Natural killer cell (primary cell): ENCODE results near the gene RENBP. TPM values are rescaled to one million over a fixed set of nuclear protein-coding genes. Genes with fewer than 3 reads are reported as not detected.
A peak's percentile ranks its signal among the peaks of the same experiment; 100 is the strongest.

ENCODE experiments used
- ATAC-seq, 3 donors: fragments of 150-1000 bp in 2 of 3; fragments of 200-7000 bp in 1 of 3; cut with Tn5 transposase; 1 replicate in 1 of 3; 2 replicates in 2 of 3; pipeline ENCODE4 v1.10.0; 2021; ENCODE audit warnings: mild to moderate bottlenecking in 2 of 3, moderate library complexity in 2 of 3
- DNase-seq, 2 donors: peaks; one replicate each; pipeline versions ENCODE4 v3.0.0 to v3.0.0-alpha.2; 2013 to 2021; ENCODE audit warnings: mixed read lengths in 1 of 2
- H3K27ac ChIP-seq: one replicate; pipeline ENCODE4 v1.5.1; 2013; ENCODE audit warnings: mild to moderate bottlenecking, low read length
- H3K27me3 ChIP-seq: one replicate; pipeline ENCODE4 v1.6.1; 2013; ENCODE audit warnings: low read length; ENCODE audit not compliant: control insufficient read depth, insufficient read depth
- H3K36me3 ChIP-seq: one replicate; pipeline ENCODE4 v1.6.1; 2013; ENCODE audit warnings: low read length; ENCODE audit not compliant: control insufficient read depth, insufficient read depth
- H3K4me1 ChIP-seq: one replicate; pipeline ENCODE4 v1.6.1; 2013; ENCODE audit warnings: low read length; ENCODE audit not compliant: control insufficient read depth, insufficient read depth
- H3K4me3 ChIP-seq: one replicate; pipeline ENCODE4 v1.5.1; 2013; ENCODE audit warnings: low read length
- H3K9me3 ChIP-seq: one replicate; pipeline ENCODE4 v1.6.1; 2013; ENCODE audit warnings: low read length; ENCODE audit not compliant: control insufficient read depth, insufficient read depth
- H3K27ac Mint-ChIP-seq, 2 donors: one replicate each; pipeline ENCODE4 v1.8.0; 2022; ENCODE audit warnings: mild to moderate bottlenecking in 2 of 2, mixed read lengths in 2 of 2, moderate library complexity in 1 of 2
- H3K27me3 Mint-ChIP-seq, 2 donors: one replicate each; pipeline ENCODE4 v1.8.0; 2022; ENCODE audit warnings: low read depth in 2 of 2, mixed read lengths in 2 of 2
- H3K36me3 Mint-ChIP-seq: one replicate; pipeline ENCODE4 v1.8.0; 2022; ENCODE audit warnings: mixed read lengths
- H3K4me1 Mint-ChIP-seq, 2 donors: one replicate each; pipeline ENCODE4 v1.8.0; 2022; ENCODE audit warnings: mixed read lengths in 2 of 2
- H3K4me3 Mint-ChIP-seq: one replicate; pipeline ENCODE4 v1.8.0; 2022; ENCODE audit warnings: mild to moderate bottlenecking, moderate library complexity, mixed read lengths
- H3K9me3 Mint-ChIP-seq, 2 donors: one replicate each; pipeline ENCODE4 v1.8.0; 2022; ENCODE audit warnings: mixed read lengths in 2 of 2
- CTCF ChIP-seq: fragments of 200-600 bp; IDR thresholded peaks from one replicate; pipeline ENCODE4 v1.8.0; 2022; ENCODE audit warnings: antibody characterized with exemption
- WGBS: methylation state at CpG from one replicate; pipeline ENCODE4 v1.1.7; 2013; ENCODE audit warnings: missing lambda C conversion rate; ENCODE audit not compliant: insufficient coverage; 5-methylcytosine and 5-hydroxymethylcytosine counted together
- intact Hi-C: fragments of 100-400 bp; cut with micrococcal nuclease; formaldehyde crosslinking; loops from one replicate; pipeline ENCODE4 v1.14.2; 2022
- total RNA-seq, 4 donors: library from RNA; stranded (reverse); fragments of 120-200 nt in 1 of 4; gene quantifications; one replicate each; pipeline versions ENCODE4 v1.2.3 to v1.2.4, GENCODE V29; 2013 to 2022

The RENBP gene
- total RNA-seq, 3 donors from 2014 or later (not counting 1 experiment from before 2014, with no cell fraction given), result 14.3 to 17.1 (median 15.2) TPM

DNA sequence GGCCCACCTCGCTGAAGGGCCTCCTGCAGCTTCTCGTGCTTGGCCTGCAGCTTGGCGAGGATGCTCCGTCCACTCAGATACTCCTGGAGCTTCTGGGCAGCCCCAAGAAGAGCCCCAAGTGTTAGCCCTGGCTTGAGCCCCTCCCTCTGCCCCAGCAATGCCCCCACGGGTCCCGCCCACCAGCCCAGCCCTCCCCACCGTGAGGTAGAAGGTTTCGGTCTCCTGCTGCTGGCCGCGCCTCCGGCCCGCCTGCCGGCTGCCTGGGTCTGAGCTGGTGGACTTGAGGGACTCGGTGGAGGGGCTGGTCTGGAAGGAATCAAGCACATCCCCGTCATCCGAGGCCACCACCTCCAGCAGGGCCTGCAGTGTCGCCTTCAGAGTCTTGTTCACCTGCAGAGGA, 31.2 kb downstream of the RENBP start:
- no peaks in the 10 kb centered on the region for H3K9me3 Mint-ChIP-seq

GRCh38 chrX:153911798-153912197, 32.6 kb downstream of the RENBP start:
- Histone ChIP-seq H3K36me3 (peaks cover 54% of the 10 kb centered on the region), H3K27me3 (no peaks in the 10 kb centered on the region), H3K27ac (no peak overlapping the region), H3K9me3 (no peaks in the 10 kb centered on the region), H3K4me1 (peaks cover 7% of the 10 kb centered on the region), H3K4me3 (no peak overlapping the region)
- peak in 1 of 2 donors; percentile 46 for DNase-seq
- Mint-ChIP-seq H3K9me3 (no peaks in the 10 kb centered on the region), H3K4me3 (no peak overlapping the region), H3K36me3 (no peaks in the 10 kb centered on the region), H3K4me1 (peaks cover 6 to 13% of the 10 kb centered on the region in 2 donors), H3K27ac (peak overlapping the region in 1 of 2 donors; percentile 36), H3K27me3 (no peaks in the 10 kb centered on the region)
- 81% methylated on average over 3 of the region's 6 CpGs for WGBS
- TF ChIP-seq CTCF, result no peak
- no peak for ATAC-seq
- intact Hi-C loops, result no loop called here

More for the DNA sequence above, 31.2 kb downstream of the RENBP start:
- Mint-ChIP-seq H3K27ac (no peak overlapping the region), H3K4me3 (no peak overlapping the region), H3K36me3 (no peaks in the 10 kb centered on the region), H3K4me1 (peaks cover 6 to 10% of the 10 kb centered on the region in 2 donors), H3K27me3 (no peaks in the 10 kb centered on the region)
- peaks cover 52% of the 10 kb centered on the region for H3K36me3 ChIP-seq
- TF ChIP-seq CTCF, result no peak
- WGBS, result 95% methylated on average over 16 of the region's 17 CpGs
- H3K4me3 ChIP-seq, result no peak overlapping the region
- DNase-seq (no peak), ATAC-seq (no peak)
- intact Hi-C loops, result no loop called here
- H3K4me1 ChIP-seq, result no peaks in the 10 kb centered on the region
- no peaks in the 10 kb centered on the region for H3K27me3 ChIP-seq
- H3K9me3 ChIP-seq, result no peaks in the 10 kb centered on the region
- H3K27ac ChIP-seq, result no peak overlapping the region

GRCh38 chrX:153910446-153910845, 34.0 kb downstream of the RENBP start:
- H3K4me1 Mint-ChIP-seq, result peaks cover 14 to 22% of the 10 kb centered on the region in 2 donors
- no peak overlapping the region for H3K27ac Mint-ChIP-seq
- no peak overlapping the region for H3K4me3 Mint-ChIP-seq
- DNase-seq, result no peak
- Histone ChIP-seq H3K27ac (no peak overlapping the region), H3K4me1 (peaks cover 20% of the 10 kb centered on the region), H3K36me3 (peaks cover 51% of the 10 kb centered on the region), H3K27me3 (no peaks in the 10 kb centered on the region), H3K9me3 (no peaks in the 10 kb centered on the region), H3K4me3 (no peak overlapping the region)
- intact Hi-C loops, result no loop called here
- H3K9me3 Mint-ChIP-seq, result no peaks in the 10 kb centered on the region
- no peak for TF ChIP-seq CTCF
- ATAC-seq, result no peak
- WGBS, result 97% methylated on average over 10 of the region's 22 CpGs
- H3K27me3 Mint-ChIP-seq, result no peaks in the 10 kb centered on the region
- H3K36me3 Mint-ChIP-seq, result no peaks in the 10 kb centered on the region

DNA sequence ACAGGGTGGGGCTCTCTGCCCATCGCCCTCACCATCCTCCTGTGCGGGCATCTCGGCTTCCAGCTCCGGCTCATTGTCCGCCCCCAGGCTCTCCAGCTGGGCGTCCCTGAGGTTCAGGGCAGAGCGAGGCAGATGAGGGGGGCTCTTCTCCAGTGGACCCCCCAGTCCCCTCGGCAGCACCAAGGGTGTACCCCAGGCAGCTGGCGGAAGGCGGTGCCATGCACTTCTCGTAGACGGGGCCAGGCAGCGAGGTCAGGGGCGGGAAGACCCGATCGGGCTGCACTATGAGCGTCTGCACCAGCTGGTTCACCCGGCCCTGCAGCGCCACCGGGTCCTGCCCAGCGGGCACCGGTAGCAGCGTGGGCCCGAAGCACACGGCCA, 34.5 kb downstream of the RENBP start:
- Histone ChIP-seq H3K9me3 (no peaks in the 10 kb centered on the region), H3K27me3 (no peaks in the 10 kb centered on the region), H3K36me3 (peaks cover 51% of the 10 kb centered on the region), H3K4me1 (peaks cover 25% of the 10 kb centered on the region), H3K4me3 (no peak overlapping the region), H3K27ac (no peak overlapping the region)
- no peaks in the 10 kb centered on the region for H3K36me3 Mint-ChIP-seq
- H3K27me3 Mint-ChIP-seq, result no peaks in the 10 kb centered on the region
- TF ChIP-seq CTCF, result no peak
- peaks cover 15 to 26% of the 10 kb centered on the region in 2 donors for H3K4me1 Mint-ChIP-seq
- H3K9me3 Mint-ChIP-seq, result no peaks in the 10 kb centered on the region
- no peak overlapping the region for H3K27ac Mint-ChIP-seq
- ATAC-seq (no peak), DNase-seq (no peak)
- intact Hi-C loops, result loop anchor here (5.0 kb wide), 1 partner anchor 93 kb away; no protein-coding TSS in a partner anchor
- 94% methylated on average over 20 of the region's 25 CpGs for WGBS
- no peak overlapping the region for H3K4me3 Mint-ChIP-seq
